T1000 (cell line): Measurements from ENCODE around the gene DHRS3.
A peak's percentile ranks its signal among the peaks of the same experiment; 100 is the strongest.

Source experiments
- DNase-seq: peaks from one replicate; lab custom pipeline; 2025; ENCODE audit warnings: mixed read lengths; lab: John Stamatoyannopoulos, UW

The DHRS3 gene

GRCh38 chr1:12598974-12599373 lies 19.0 kb downstream of the DHRS3 start:
- no peak for DNase-seq

- DNase-seq: no peak
Measured at GRCh38 chr1:12597792-12598191, 20.2 kb downstream of the DHRS3 start.

GRCh38 chr1:12596007-12596821 lies 21.8 kb downstream of the DHRS3 start:
- peak; percentile 59 for DNase-seq

GRCh38 chr1:12595757-12596006 lies 22.3 kb downstream of the DHRS3 start:
- DNase-seq: no peak

- DNase-seq: no peak
Measured at GRCh38 chr1:12594966-12595756, 22.8 kb downstream of the DHRS3 start.

- no peak for DNase-seq
Measured at GRCh38 chr1:12594490-12594889, 23.5 kb downstream of the DHRS3 start.

GRCh38 chr1:12593621-12594066 lies 24.4 kb downstream of the DHRS3 start:
- no peak for DNase-seq

- DNase-seq: no peak
Measured at GRCh38 chr1:12592496-12592895, 25.5 kb downstream of the DHRS3 start.

GRCh38 chr1:12591267-12591938 lies 26.6 kb downstream of the DHRS3 start:
- no peak for DNase-seq

GRCh38 chr1:12588695-12589094 lies 29.3 kb downstream of the DHRS3 start:
- DNase-seq: no peak

- DNase-seq: peak; percentile 14
Measured at GRCh38 chr1:12587981-12588640, 29.9 kb downstream of the DHRS3 start.

- no peak for DNase-seq
Measured at GRCh38 chr1:12585951-12586942, 31.8 kb downstream of the DHRS3 start.

- DNase-seq: no peak
Measured at GRCh38 chr1:12585536-12585935, 32.5 kb downstream of the DHRS3 start.

- DNase-seq: no peak
Measured at GRCh38 chr1:12584900-12585525, 33.0 kb downstream of the DHRS3 start.

- DNase-seq: no peak
Measured at GRCh38 chr1:12583484-12583883, 34.5 kb downstream of the DHRS3 start.

GRCh38 chr1:12582649-12583048 lies 35.4 kb downstream of the DHRS3 start:
- no peak for DNase-seq

- no peak for DNase-seq
Measured at GRCh38 chr1:12581179-12581578, 36.8 kb downstream of the DHRS3 start.

GRCh38 chr1:12580054-12580887 lies 37.7 kb downstream of the DHRS3 start:
- DNase-seq: peak; percentile 61

- no peak for DNase-seq
Measured at GRCh38 chr1:12578860-12579422, 39.1 kb downstream of the DHRS3 start.
